Gastrocnemius medialis (tissue), 4 donors: ENCODE measurements around the gene VIPR2.

Experiments
- POLR2A ChIP-seq, 2 donors: fragments of 450-650 bp; IDR thresholded peaks; one replicate each; pipeline ENCODE4 v1.6.1; 2017; ENCODE audit warnings: antibody characterized with exemption in 2 of 2, mild to moderate bottlenecking in 2 of 2, moderate library complexity in 2 of 2
- TF ChIP-seq, protein P1 (sequence below), 5 experiments: fragments of 450-650 bp in 3 of 5; fragments of 200-600 bp in 2 of 5; sonication (generic) in 2 of 5; IDR thresholded peaks in 4 of 5; conservative IDR thresholded peaks in 1 of 5; 1 replicate in 4 of 5; 2 replicates in 1 of 5; pipeline ENCODE4 v1.5.1; 2016 to 2019; ENCODE audit warnings: antibody characterized with exemption in 5 of 5, mild to moderate bottlenecking in 3 of 5, moderate library complexity in 3 of 5

DNA sequence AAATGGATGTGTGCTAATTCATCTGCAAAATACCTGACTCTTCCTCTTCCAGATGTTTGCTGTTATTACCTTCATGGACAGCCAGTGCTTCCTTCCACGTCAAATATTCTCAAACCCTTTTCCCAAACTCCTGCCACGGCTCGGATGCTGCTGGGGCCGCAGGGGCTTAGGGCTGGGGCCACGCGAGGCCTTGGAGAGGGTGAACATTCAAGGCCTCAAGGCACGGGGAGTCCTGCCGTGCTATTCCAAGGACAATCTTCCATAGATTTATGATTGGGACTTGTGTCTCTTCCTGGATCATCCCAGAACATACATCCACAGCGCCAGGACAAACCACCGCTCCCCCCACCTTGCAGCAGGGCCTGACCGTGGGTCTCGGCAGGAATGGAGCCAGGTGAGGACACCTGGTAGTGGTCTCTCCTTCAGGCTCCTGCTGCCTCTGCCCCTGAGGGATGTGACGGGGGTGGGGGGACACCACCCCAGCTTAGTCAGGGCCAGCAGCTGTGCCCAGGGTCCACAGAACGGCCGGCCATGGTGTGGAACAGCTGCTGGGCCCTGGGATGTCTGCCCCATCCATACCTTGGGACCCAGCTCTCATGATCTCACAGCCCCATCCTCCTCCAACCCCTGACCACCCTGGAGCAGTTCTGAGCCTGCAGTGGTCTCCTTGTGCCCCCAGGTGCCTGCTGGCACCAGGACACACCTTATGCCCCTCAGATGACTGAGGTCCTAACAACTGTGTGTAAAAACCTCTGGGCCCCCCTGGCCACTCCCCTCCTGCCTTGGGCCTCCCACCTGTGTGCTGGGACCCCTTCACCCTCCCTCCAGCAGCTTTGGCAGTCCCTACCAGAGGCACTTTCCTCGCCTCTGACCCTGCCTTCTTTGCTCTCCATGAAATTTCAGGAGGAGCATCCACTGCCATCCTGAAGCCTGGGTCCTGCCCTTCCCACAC is 16.7 kb downstream of the VIPR2 start:
- TF ChIP-seq, protein P1, sequence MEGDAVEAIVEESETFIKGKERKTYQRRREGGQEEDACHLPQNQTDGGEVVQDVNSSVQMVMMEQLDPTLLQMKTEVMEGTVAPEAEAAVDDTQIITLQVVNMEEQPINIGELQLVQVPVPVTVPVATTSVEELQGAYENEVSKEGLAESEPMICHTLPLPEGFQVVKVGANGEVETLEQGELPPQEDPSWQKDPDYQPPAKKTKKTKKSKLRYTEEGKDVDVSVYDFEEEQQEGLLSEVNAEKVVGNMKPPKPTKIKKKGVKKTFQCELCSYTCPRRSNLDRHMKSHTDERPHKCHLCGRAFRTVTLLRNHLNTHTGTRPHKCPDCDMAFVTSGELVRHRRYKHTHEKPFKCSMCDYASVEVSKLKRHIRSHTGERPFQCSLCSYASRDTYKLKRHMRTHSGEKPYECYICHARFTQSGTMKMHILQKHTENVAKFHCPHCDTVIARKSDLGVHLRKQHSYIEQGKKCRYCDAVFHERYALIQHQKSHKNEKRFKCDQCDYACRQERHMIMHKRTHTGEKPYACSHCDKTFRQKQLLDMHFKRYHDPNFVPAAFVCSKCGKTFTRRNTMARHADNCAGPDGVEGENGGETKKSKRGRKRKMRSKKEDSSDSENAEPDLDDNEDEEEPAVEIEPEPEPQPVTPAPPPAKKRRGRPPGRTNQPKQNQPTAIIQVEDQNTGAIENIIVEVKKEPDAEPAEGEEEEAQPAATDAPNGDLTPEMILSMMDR (IDR thresholded peaks at IDR 0.05 in 4 of 5, conservative IDR thresholded peaks at IDR 0.05 in 1 of 5): no peak
- TF ChIP-seq POLR2A (IDR thresholded peaks at IDR 0.05): no peak
